Fibroblast of upper back skin (primary cell): Measurements from ENCODE around the gene FAM222B.

Experiments
- DNase-seq: peaks from one replicate; pipeline ENCODE4 v3.0.0-alpha.2; 2013

FAM222B gene

DNA sequence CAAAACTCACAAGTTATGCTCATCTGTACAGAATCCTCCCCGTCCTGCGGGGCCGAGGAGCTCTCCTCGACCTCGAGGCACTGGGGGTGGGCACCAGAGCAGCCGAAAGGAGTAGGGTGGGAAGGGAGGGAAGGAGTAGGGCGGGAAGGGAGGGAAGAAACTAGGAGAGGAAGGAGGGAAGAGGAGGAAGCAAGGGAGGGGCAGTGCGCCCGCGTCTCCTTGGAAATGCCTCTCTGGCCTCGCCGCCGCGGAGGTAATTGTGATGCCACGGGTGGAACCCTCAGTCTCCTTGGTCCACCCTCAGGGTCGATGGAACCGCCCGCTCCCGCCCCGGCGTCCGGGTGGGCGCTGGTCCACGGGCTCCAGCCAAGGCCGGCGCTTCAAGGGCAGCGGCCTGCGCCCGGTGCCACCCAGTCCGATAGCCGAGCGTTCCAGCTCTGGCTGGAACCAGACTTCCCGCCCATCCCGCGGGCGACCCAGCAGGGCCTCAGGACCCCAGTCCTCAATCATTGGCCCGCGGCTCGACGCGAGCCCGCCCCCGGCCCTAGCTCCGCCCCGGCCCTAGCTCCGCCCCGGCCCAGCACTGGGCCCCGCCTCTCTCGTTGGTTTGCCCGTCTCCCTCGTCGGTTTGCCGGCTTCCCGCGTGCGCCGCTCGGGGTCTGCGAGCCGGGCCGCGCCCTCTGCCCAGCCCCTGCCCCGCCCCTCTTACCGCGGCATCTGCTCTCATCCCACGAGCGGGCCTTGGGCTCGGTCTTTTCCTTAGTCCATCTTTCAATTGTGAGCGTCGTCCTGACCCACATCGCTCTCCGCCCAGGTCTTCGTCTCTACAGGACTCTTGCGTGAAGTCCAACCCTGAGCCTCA lies 131.5 kb downstream of the FAM222B start:
- peak; percentile 89 for DNase-seq

DNA sequence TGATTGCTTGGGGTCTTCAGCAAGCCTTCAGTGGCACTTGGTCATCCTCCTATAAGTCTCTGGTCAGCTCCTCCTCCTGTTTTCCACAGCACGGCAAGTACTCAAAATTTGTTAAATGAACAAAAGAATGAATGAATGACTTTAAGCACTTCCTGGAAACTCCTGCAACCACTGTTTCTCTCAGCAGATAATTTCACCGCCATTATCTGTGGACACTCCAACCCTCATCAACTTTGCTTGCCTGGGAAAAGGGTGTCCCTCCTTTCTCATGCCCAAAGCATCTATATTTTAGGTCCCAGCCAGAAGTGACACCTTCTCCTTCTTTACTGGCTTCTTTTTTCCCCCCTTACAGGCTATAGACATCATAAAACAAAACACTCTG lies 135.3 kb downstream of the FAM222B start:
- DNase-seq, result no peak

DNA sequence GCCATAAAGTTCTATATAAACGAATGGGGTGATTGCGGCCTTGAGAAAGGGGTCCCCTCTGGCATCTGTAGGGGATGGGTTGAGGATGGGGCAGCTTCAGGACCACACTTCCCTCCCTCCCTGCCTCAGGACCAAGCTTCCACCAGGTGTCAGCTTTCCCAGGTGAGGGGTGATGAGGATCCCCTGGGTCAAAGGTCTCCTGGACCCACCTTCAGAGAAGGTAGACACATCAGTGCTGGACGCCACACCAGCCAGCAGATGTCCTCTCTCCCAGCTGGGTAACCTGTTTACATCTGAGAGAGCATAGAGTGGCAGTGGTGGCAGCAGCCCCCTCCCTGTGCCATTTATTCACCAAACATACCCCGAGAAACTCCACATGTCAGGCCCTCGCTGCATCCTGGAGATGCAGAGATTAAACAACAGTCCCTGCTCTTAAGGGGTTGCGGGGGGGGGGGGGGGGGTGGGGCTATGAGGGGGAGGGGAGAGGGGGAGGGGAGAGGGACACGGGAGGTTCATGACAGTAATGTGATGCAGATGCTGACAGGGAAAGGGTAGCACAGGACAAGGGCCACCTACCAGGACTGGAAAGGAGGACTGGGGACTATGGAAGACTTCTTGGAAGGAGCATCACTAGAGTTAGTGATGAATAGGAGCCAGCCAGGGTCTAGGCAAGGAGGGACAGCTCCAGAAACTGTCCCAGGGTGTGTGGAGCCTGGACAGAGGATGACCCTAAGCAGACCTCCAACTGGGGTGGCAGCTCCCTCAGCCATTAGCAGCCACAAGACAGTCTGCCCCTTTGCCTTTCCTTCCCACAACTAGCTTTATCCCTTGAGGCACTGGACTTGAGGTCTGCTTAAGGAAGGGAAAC lies 135.9 kb downstream of the FAM222B start:
- DNase-seq, result no peak
